Measurements from ENCODE around the gene TIMP3.
"Not testable (repeated sequence)": the region's sequence is repeated elsewhere in the genome, so short reads cannot be mapped to it uniquely, and the experiment has no call there.

TIMP3 gene

DNA sequence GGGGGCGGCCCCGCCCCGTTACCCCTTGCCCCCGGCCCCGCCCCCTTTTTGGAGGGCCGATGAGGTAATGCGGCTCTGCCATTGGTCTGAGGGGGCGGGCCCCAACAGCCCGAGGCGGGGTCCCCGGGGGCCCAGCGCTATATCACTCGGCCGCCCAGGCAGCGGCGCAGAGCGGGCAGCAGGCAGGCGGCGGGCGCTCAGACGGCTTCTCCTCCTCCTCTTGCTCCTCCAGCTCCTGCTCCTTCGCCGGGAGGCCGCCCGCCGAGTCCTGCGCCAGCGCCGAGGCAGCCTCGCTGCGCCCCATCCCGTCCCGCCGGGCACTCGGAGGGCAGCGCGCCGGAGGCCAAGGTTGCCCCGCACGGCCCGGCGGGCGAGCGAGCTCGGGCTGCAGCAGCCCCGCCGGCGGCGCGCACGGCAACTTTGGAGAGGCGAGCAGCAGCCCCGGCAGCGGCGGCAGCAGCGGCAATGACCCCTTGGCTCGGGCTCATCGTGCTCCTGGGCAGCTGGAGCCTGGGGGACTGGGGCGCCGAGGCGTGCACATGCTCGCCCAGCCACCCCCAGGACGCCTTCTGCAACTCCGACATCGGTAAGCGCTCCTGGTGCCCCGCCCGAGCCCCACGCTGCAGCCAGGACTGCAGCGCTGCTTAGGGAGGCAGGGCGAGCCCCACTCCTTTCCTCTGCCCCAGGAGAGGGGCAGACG lies at the start of gene TIMP3:
TIMP3 (plus strand) TSS at position 169 of the 700 bp plus-strand sequence; CDS start at position 466, 297 bp downstream.
- no peak for DNase-seq

DNA sequence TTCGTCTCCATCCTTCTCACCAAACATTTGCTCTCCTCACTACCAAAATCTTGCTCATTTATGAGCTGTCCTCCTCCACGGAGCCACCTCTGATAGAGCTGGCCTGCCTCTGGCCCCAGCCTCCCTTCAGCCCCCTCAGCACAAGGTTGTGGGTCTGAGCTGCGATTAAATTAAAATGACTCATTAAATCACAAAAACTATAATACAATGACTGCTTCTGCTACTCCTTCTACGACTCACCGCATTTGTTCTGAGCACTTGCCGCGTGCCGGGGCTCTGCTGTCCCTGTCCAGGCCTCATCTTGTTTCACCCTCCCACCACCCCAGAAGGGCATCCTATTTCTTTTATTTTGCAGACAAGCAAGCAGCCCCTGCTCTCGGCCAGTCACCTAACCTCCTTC lies 49.2 kb upstream of the TIMP3 start:
- no peak for DNase-seq

DNA sequence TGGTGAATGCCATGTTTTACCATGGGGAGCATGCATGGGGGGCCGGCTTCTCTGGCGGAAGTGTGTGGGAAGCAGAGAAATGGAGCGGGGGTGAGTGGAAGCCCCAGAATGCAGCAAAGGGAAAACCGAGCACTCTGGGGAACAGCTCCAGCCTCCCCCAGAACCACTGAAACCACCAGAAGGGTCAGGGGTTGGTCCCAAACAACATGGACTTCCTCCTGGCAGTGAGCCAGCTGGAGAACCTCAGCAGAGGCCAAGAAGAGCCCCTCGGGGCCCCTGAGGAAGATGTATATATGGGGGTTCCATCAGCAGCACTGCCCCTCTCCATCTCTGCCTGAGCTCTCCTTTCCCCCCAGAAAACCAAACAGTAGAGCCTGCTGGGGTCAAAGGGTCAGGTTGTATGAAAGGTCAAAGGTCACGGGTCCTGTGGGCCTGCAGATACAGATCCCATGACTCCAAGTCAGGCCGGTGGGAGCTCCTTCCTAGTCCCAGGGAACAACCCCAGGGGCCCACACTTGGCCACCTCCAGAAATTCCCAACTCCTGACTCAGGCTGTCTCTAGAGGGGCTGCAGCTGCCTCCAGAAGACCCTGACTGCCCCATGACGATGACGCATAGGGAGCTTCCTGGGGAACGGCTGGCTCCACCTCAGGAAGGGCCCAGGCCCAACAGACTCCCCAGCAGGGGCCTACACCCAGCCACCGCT lies 48.5 kb upstream of the TIMP3 start:
- DNase-seq = no peak

- DNase-seq = no peak
These were observed 47.9 kb upstream of the TIMP3 start for GRCh38 chr22:32753591-32753990.

DNA sequence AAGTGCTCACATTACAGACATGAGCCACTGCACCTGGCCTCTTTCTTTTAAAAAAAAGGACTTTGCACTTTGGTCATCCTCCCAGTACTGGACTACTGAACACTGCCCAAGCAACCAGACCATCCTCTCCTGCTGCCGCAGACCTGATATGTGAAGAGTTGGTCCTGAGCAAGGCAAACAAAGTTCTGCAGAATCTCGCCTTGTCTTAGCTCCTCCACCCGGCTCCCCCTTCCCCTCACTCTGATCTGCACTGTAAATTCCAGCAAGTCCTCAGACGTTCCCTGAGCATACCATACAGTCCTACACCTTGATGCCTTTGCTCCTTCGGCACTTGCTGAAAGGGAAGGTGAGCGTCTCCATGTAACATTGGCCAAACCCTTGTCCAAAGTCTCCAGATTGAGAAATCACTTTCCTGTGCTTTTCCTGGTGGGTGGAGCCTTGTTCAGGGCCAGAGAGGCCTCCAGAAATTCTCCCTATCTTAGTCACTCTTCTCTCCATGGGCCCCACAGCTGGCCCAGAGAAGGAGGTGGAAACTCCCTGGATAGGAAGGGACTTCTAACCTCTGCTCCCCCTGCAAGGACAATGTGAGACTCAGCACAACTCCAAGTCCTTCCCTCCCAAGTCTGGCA lies 47.0 kb upstream of the TIMP3 start:
- DNase-seq = no peak

- not testable (repeated sequence) for DNase-seq
These were observed 44.3 kb upstream of the TIMP3 start for GRCh38 chr22:32757086-32757762.

DNA sequence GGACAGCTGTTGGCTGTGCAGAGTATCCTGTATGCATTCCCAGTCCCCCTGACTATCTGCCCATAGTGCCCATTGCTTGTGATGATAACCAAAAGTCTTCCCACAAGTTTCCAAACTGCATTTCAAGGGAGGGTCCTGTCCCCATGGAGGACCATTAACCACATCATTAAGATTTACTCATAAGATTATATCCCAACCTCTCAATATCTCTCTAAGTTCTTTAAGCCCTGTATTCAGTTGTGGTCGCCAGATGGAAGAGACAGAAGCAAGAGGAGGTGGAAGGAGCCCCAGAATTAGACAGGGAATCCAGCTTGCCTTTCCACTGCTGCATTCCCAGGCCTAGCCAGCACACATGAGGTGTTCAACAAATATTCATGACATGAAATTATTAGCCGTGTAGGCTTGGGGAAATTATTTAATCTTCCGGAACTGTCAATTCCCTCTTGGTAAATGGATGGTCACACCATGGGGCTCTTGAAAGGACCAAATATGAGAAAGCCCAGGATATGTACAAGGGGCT lies 42.6 kb upstream of the TIMP3 start:
- no peak for DNase-seq

GRCh38 chr22:32760396-32760795 lies 41.1 kb upstream of the TIMP3 start:
- no peak for DNase-seq

- no peak for DNase-seq
These were observed 40.7 kb upstream of the TIMP3 start for GRCh38 chr22:32760815-32761214.

DNA sequence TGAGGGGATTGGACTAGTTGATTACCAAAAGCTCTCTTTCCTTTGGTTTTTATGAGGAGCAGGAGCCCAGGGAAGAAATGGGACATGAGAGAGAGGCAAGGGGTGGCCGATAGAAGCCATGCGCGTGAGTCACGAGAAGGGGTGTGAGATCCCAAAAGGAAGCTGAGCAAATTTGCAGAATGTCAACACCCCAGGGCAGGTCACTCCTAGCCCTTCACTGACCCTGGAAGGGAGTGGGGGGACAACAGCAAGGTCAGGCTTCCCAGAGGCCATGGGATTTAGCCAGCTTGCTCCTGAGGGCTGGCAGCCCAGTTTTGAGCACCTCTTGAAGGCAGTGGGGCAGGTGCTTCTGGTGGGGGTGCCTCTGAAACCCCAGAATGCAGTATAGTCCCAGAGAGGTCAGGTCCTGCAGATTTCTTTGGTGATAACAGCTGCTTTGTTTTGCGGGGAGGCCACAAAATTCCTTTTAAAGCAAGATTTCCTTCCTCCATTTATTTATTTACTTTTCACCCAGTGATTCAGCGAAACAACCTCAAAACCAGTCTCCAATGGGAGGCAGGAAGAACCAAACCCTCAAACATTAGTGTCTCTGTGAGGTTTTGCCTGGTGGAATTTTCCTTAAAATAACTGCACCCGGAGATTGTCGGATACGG lies 40.1 kb upstream of the TIMP3 start:
- DNase-seq = no peak

- no peak for DNase-seq
These were observed 37.0 kb upstream of the TIMP3 start for GRCh38 chr22:32764330-32765131.

DNA sequence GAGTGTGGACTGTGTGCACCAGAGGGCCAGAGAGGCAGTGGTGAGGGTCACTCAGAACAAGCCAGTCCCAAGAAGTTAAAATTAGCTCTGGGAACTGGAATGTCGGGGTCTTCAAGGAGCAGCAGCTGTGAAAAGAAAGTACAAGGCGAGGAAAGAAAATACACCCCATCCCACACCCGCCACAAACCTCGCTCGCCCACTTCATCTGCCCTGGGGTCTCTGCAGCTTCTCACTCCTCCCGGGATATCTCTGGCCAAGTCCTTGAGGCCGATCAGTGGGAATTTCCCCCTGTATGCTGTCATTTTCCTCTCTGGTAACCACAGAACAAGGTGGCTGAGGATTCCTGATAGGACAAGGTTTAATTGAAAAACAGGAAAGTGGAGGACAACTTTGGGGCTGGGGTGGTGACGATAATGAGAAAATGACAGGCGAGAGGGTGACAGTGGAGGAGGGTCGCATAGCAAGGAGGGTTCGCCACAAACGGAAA lies 36.3 kb upstream of the TIMP3 start:
- DNase-seq = no peak

- no peak for DNase-seq
These were observed 29.7 kb upstream of the TIMP3 start for GRCh38 chr22:32771756-32772155.

DNA sequence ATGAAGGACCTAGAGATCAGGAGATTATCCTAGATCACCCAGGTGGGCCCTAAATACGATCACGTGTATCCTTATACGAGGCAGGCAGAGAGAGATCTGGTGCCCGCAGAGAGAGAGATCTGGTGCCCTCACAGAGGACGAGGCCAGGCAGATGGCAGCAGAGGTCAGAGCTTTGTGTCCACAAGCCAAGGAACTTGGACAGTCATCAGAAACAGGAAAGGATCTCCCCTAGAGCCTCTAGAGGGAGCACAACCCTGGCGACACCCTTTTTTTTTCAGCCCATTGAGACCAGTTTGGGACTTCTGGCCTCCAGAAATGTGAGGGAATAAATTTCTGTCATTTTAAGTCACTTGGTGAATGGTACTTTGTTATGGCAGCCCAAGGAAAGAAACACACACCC lies 25.5 kb upstream of the TIMP3 start:
- no peak for DNase-seq

GRCh38 chr22:32776397-32776796 lies 25.1 kb upstream of the TIMP3 start:
- no peak for DNase-seq

DNA sequence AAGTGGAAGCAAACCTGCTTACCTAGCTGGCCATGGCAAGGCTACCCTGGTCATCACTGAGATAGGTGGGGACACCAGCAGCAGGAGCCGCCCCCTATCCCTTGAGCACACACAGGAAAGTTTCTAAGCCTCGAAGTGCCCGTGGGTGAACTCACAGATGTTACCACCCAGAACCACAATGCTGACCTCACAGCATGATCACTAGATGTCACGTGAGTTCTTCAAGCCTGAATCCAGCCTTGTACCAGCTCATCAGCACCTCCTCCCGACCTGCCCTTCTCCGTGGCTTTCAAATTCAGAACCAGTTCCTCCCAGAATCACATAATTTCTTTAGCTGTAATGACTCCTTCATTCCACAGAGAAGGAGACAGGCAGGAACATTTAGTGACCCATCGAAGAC lies 24.7 kb upstream of the TIMP3 start:
- DNase-seq = no peak

DNA sequence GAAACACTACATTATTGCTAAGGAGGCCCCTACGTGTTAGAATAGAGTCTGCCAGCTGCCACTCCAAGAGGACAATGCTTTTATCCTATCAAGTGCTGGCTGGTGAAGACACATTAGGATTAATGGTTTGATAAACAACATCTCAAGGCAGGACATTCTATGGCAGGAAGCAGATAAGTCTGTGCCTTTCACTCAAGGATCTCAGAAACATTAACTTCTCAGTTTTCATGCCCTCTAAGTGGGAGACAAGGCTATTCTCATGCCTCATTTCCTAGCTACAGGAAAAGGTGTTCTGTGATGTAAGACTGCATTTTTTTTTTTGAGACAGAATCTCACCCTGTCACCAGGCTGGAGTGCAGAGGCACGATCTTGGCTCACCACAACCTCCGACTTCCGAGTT lies 23.5 kb upstream of the TIMP3 start:
- no peak for DNase-seq

GRCh38 chr22:32780726-32781310 lies 20.7 kb upstream of the TIMP3 start:
- no peak for DNase-seq

GRCh38 chr22:32781695-32782094 lies 19.8 kb upstream of the TIMP3 start:
- no peak for DNase-seq

- DNase-seq = no peak
These were observed 16.0 kb upstream of the TIMP3 start for GRCh38 chr22:32785321-32786026.

DNA sequence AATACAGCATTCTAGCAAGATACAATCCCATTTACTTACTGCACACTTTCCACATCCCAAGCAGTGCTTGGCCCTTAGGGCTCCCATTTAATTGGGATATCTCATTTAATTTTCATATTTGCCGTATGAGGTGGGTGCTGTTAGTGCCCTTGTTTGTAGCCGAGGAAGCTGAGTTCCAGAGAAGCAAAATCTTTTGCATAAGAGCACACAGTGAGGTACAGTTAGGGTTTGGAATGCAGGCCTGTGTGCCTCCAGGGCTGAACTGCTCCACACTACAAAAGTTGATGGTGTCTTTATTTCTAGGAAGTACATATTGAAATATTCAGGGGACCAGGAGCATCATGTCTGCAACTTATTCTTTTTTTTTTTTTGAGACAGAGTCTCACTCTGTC lies 15.5 kb upstream of the TIMP3 start:
- DNase-seq = no peak
